Testis (tissue), 3 donors: Measurements from ENCODE around the gene ZDHHC19. TPM values are rescaled to one million over a fixed set of nuclear protein-coding genes. Genes with fewer than 3 reads are reported as not detected.

Experiments used
- DNase-seq: peaks from one replicate; pipeline ENCODE4 v3.0.0-alpha.2; 2019
- H3K27ac ChIP-seq, 2 donors: fragments of 200-600 bp; sonication (generic); one replicate each; pipeline ENCODE4 v1.5.1; 2019
- H3K27me3 ChIP-seq: fragments of 200-600 bp; sonication (generic); one replicate; pipeline ENCODE4 v1.5.1; 2019
- H3K36me3 ChIP-seq: fragments of 200-600 bp; sonication (generic); one replicate; pipeline ENCODE4 v1.5.1; 2017; ENCODE audit warnings: low read depth; ENCODE audit errors: missing control alignments
- H3K4me1 ChIP-seq: fragments of 200-600 bp; sonication (generic); one replicate; pipeline ENCODE4 v1.5.1; 2019
- H3K4me3 ChIP-seq, 2 donors: fragments of 200-600 bp; sonication (generic); one replicate each; pipeline ENCODE4 v1.5.1; 2017 to 2019
- H3K9me3 ChIP-seq: fragments of 200-600 bp; sonication (generic); one replicate; pipeline ENCODE4 v1.5.1; 2017
- CTCF ChIP-seq, 3 experiments: fragments of 450-650 bp in 2 of 3; fragments of 200-600 bp in 1 of 3; sonication (generic) in 1 of 3; IDR thresholded peaks; one replicate each; pipeline ENCODE4 v1.5.1; 2016 to 2019; ENCODE audit warnings: antibody characterized with exemption in 3 of 3, mild to moderate bottlenecking in 2 of 3, moderate library complexity in 1 of 3
- POLR2A ChIP-seq: fragments of 450-650 bp; IDR thresholded peaks from one replicate; pipeline ENCODE4 v1.6.1; 2017; ENCODE audit warnings: antibody characterized with exemption, mild to moderate bottlenecking, moderate library complexity
- WGBS, 2 donors: methylation state at CpG; one replicate each; pipeline ENCODE4 v1.1.5; 2018; 5-methylcytosine and 5-hydroxymethylcytosine counted together
- intact Hi-C: fragments of 100-400 bp; cut with DNase I; formaldehyde crosslinking; loops from one replicate; pipeline ENCODE4 v1.15.1; 2023; ENCODE audit warnings: low total_unique reads
- polyA plus RNA-seq: library from polyadenylated mRNA; stranded (reverse); fragments of 350-450 nt; fragmentation: Illumina TruSeq; extraction: RNeasy Lipid Tissue Mini Kit (QIAGEN cat#74804); gene quantifications from one replicate; pipeline ENCODE4 v1.2.3, GENCODE V29; 2014; ENCODE audit warnings: low read depth, low replicate concordance; ENCODE audit not compliant: insufficient read depth
- total RNA-seq, 2 donors: library from RNA; depleted of rRNA; stranded (reverse); fragments of >200 nt; gene quantifications; one replicate each; pipeline ENCODE4 v1.2.3, GENCODE V29; 2016

Gene ZDHHC19
- total and polyA plus RNA-seq, 3 donors from 2014 or later = 12.7 to 112 (median 55.0) TPM

GRCh38 chr3:196217307-196218154 is 6.3 kb upstream of the ZDHHC19 start:
- WGBS, 2 donors = 90 to 94% methylated on average over 9 to 12 of the region's 12 CpGs
- peak overlapping the region; percentile 76 to 88 for H3K27ac ChIP-seq
- no peaks in the 10 kb centered on the region for H3K27me3 ChIP-seq
- no peaks in the 10 kb centered on the region for H3K36me3 ChIP-seq
- H3K4me1 ChIP-seq = peaks cover 62% of the 10 kb centered on the region
- intact Hi-C loops = no loop called here
- no peaks in the 10 kb centered on the region for H3K9me3 ChIP-seq
- TF ChIP-seq POLR2A (no peak), CTCF (IDR thresholded peaks at IDR 0.05) (no peak)
- no peak overlapping the region for H3K4me3 ChIP-seq
- DNase-seq = no peak

GRCh38 chr3:196216681-196217211 is 5.5 kb upstream of the ZDHHC19 start:
- no peaks in the 10 kb centered on the region for H3K9me3 ChIP-seq
- H3K27ac ChIP-seq = peak overlapping the region; percentile 76 to 81
- TF ChIP-seq CTCF (IDR thresholded peaks at IDR 0.05) = no peak
- no peak for TF ChIP-seq POLR2A
- no peaks in the 10 kb centered on the region for H3K27me3 ChIP-seq
- intact Hi-C loops = no loop called here
- H3K4me1 ChIP-seq = peaks cover 69% of the 10 kb centered on the region
- no peak for DNase-seq
- 60 to 64% methylated on average over 19 to 25 of the region's 25 CpGs for WGBS, 2 donors
- H3K4me3 ChIP-seq = no peak overlapping the region
- no peaks in the 10 kb centered on the region for H3K36me3 ChIP-seq

- Histone ChIP-seq H3K9me3 (no peaks in the 10 kb centered on the region), H3K27ac (peak within 1 kb of the TSS; percentile 76 to 81), H3K4me1 (peaks cover 75% of the 10 kb centered on the region), H3K36me3 (no peaks in the 10 kb centered on the region), H3K27me3 (no peaks in the 10 kb centered on the region), H3K4me3 (no peak within 1 kb of the TSS)
- intact Hi-C loops = no loop called here
- WGBS, 2 donors = 44 to 46% methylated on average over 10 to 15 of the region's 15 CpGs
- no peak for DNase-seq
- TF ChIP-seq CTCF (IDR thresholded peaks at IDR 0.05) (no peak), POLR2A (no peak)
Measured at GRCh38 chr3:196216089-196216564, 4.9 kb upstream of the ZDHHC19 start, which contains the start of gene SLC51A. Gene SLC51A, plus strand, starts transcription at chr3:196216534. Its CDS starts 179 bp downstream, at chr3:196216713.

- H3K4me1 ChIP-seq = peaks cover 80% of the 10 kb centered on the region
- DNase-seq = no peak
- intact Hi-C loops = no loop called here
- H3K27me3 ChIP-seq = no peaks in the 10 kb centered on the region
- no peaks in the 10 kb centered on the region for H3K9me3 ChIP-seq
- no peak overlapping the region for H3K4me3 ChIP-seq
- no peaks in the 10 kb centered on the region for H3K36me3 ChIP-seq
- peak overlapping the region; percentile 76 to 81 for H3K27ac ChIP-seq
- 44 to 57% methylated on average over 10 of the region's 10 CpGs for WGBS, 2 donors
- no peak for TF ChIP-seq CTCF (IDR thresholded peaks at IDR 0.05)
- TF ChIP-seq POLR2A = no peak
Measured at GRCh38 chr3:196215493-196216020, 4.4 kb upstream of the ZDHHC19 start.
